ENCODE measurements around the gene SMAD6. TPM values are rescaled to one million over a fixed set of nuclear protein-coding genes. Genes with fewer than 3 reads are reported as not detected.

The SMAD6 gene
- total and polyA plus RNA-seq, 2 experiments from 2014 or later, result 3.6 to 32.9 TPM

DNA sequence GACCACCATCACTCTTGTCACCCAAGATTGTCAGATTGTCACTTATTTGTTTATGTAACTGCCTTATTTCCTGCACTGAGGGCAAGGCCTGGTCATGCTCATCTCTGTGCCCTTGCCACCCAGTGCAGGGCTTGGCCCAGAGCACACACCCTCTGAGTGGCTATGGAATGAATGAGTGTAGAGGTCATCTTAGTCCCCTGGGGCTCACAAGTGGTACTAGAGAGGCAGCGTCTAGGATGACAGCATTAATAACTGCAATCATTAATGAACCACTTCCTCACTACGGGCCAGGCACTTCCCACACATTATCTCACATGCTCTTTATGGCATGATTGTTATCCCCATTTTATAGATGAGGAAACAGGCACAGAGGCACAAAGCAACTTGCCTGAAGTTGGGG lies 117.0 kb downstream of the SMAD6 start:
- WGBS, 2 experiments (ENCODE audit: low coverage in 1 of 2, low lambda C conversion rate in 2 of 2, missing lambda C conversion rate in 2 of 2), result 4 to 10% methylated on average over 2 of the region's 2 CpGs
- DNase-seq, result peak; percentile 59
- no peaks in the 10 kb centered on the region for H3K9me3 ChIP-seq (ENCODE audit: low read depth)

GRCh38 chr15:66820481-66821176 lies 118.6 kb downstream of the SMAD6 start:
- in situ Hi-C loops (cut with MboI), result no loop called here
- Histone ChIP-seq H3F3A (ENCODE audit: insufficient read depth) (peaks cover 28% of the 10 kb centered on the region), H3K79me2 (ENCODE audit: insufficient read depth) (no peaks in the 10 kb centered on the region), H3K27me3 (replicated peaks; ENCODE audit: insufficient read depth) (no peaks in the 10 kb centered on the region), H3K9ac (no peak overlapping the region), H2AFZ (no peak overlapping the region), H4K20me1 (ENCODE audit: insufficient read depth) (no peaks in the 10 kb centered on the region), H3K9me3 (ENCODE audit: low read depth) (no peaks in the 10 kb centered on the region), H3K9me2 (ENCODE audit: insufficient read depth) (no peaks in the 10 kb centered on the region), H3K4me2 (ENCODE audit: unreplicated experiment) (no peak overlapping the region), H3K4me1 (ENCODE audit: insufficient read depth) (peaks cover 25% of the 10 kb centered on the region), H3K27ac (no peak overlapping the region), H3K36me3 (ENCODE audit: low read depth) (no peaks in the 10 kb centered on the region), H3K4me3 (no peak overlapping the region)
- DNase-seq, result peak; percentile 34
- TF ChIP-seq EZH2 (IDR thresholded peaks at IDR 0.05; ENCODE audit: insufficient read depth, poor library complexity, severe bottlenecking) (no peak), EZH2phosphoT487 (IDR thresholded peaks at IDR 0.05; ENCODE audit: insufficient read depth, low read depth) (no peak)
- 72 to 85% methylated on average over 5 of the region's 5 CpGs for WGBS, 2 experiments (ENCODE audit: low coverage in 1 of 2, low lambda C conversion rate in 2 of 2, missing lambda C conversion rate in 2 of 2)

More for the DNA sequence above, 117.0 kb downstream of the SMAD6 start:
- Histone ChIP-seq H3K9me2 (ENCODE audit: insufficient read depth) (no peaks in the 10 kb centered on the region), H3K4me1 (ENCODE audit: insufficient read depth) (peaks cover 35% of the 10 kb centered on the region), H3K36me3 (ENCODE audit: low read depth) (no peaks in the 10 kb centered on the region), H3K27ac (no peak overlapping the region), H3K4me3 (no peak overlapping the region), H3F3A (ENCODE audit: insufficient read depth) (peaks cover 39% of the 10 kb centered on the region), H3K9ac (no peak overlapping the region), H3K79me2 (ENCODE audit: insufficient read depth) (no peaks in the 10 kb centered on the region), H2AFZ (no peak overlapping the region), H3K4me2 (ENCODE audit: unreplicated experiment) (no peak overlapping the region), H4K20me1 (ENCODE audit: insufficient read depth) (no peaks in the 10 kb centered on the region), H3K27me3 (replicated peaks; ENCODE audit: insufficient read depth) (no peaks in the 10 kb centered on the region)
- TF ChIP-seq EZH2phosphoT487 (IDR thresholded peaks at IDR 0.05; ENCODE audit: insufficient read depth, low read depth) (no peak), EZH2 (IDR thresholded peaks at IDR 0.05; ENCODE audit: insufficient read depth, poor library complexity, severe bottlenecking) (no peak)
- in situ Hi-C loops (cut with MboI), result no loop called here

DNA sequence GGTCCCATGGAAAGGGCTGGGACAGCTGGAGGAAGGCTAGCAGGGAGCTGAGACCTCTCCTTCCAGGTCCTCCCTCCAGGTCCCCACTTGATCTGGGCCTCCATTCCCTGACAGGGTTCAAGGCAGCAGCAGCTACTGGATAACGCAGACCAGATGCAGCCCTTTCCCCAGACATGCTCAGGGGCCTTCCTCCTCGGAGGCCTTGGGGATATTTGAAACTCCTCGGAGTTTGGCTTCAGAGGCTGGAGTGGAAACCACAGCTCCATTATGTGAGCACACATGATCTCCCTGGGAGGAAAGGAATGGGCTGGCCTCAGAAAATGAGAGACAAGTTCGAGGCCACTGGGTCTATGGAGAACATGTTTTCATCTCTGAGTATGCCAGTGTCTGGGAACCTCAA lies 119.3 kb downstream of the SMAD6 start:
- no peak overlapping the region for H3K4me2 ChIP-seq (ENCODE audit: unreplicated experiment)
- no peak overlapping the region for H3K9ac ChIP-seq
- no peaks in the 10 kb centered on the region for H3K9me3 ChIP-seq (ENCODE audit: low read depth)
- no peaks in the 10 kb centered on the region for H3K79me2 ChIP-seq (ENCODE audit: insufficient read depth)
- peaks cover 22% of the 10 kb centered on the region for H3F3A ChIP-seq (ENCODE audit: insufficient read depth)
- peaks cover 18% of the 10 kb centered on the region for H3K4me1 ChIP-seq (ENCODE audit: insufficient read depth)
- no peaks in the 10 kb centered on the region for H3K36me3 ChIP-seq (ENCODE audit: low read depth)
- no peak overlapping the region for H3K27ac ChIP-seq
- H3K9me2 ChIP-seq (ENCODE audit: insufficient read depth), result no peaks in the 10 kb centered on the region
- H3K4me3 ChIP-seq, result no peak overlapping the region
- H4K20me1 ChIP-seq (ENCODE audit: insufficient read depth), result no peaks in the 10 kb centered on the region
- no peak for TF ChIP-seq EZH2 (IDR thresholded peaks at IDR 0.05; ENCODE audit: insufficient read depth, poor library complexity, severe bottlenecking)
- no peak for TF ChIP-seq EZH2phosphoT487 (IDR thresholded peaks at IDR 0.05; ENCODE audit: insufficient read depth, low read depth)
- no peaks in the 10 kb centered on the region for H3K27me3 ChIP-seq (replicated peaks; ENCODE audit: insufficient read depth)
- H2AFZ ChIP-seq, result no peak overlapping the region
- no peak for DNase-seq
- WGBS, 2 experiments (ENCODE audit: low coverage in 1 of 2, low lambda C conversion rate in 2 of 2, missing lambda C conversion rate in 2 of 2), result 53 to 55% methylated on average over 4 of the region's 4 CpGs
- in situ Hi-C loops (cut with MboI), result no loop called here

DNA sequence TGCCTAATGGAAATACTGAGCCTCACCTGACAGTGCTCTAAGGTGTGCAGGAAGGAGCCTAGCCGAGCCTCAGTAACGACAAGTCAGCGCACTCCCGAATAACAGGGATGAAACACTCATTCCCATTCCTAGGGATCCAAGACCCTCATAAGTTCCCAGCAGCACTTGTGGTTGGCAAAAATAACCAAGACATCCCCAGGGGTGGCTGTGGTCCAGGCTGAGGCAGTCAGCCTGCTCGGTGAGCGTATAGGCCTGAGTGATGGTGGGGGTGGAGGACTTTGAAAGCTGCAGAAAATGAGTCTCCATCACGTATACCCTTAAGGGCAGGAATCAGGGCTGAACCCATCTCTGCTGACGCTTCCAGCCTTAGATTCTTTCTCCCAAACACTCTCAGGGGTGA lies 120.1 kb downstream of the SMAD6 start:
- H3K79me2 ChIP-seq (ENCODE audit: insufficient read depth), result no peaks in the 10 kb centered on the region
- no peak overlapping the region for H3K27ac ChIP-seq
- H4K20me1 ChIP-seq (ENCODE audit: insufficient read depth), result no peaks in the 10 kb centered on the region
- H2AFZ ChIP-seq, result no peak overlapping the region
- no peak overlapping the region for H3K4me2 ChIP-seq (ENCODE audit: unreplicated experiment)
- no peaks in the 10 kb centered on the region for H3K9me2 ChIP-seq (ENCODE audit: insufficient read depth)
- no peak for DNase-seq
- H3K36me3 ChIP-seq (ENCODE audit: low read depth), result no peaks in the 10 kb centered on the region
- H3K9me3 ChIP-seq (ENCODE audit: low read depth), result no peaks in the 10 kb centered on the region
- in situ Hi-C loops (cut with MboI), result no loop called here
- 97 to 98% methylated on average over 8 of the region's 8 CpGs for WGBS, 2 experiments (ENCODE audit: low coverage in 1 of 2, low lambda C conversion rate in 2 of 2, missing lambda C conversion rate in 2 of 2)
- H3F3A ChIP-seq (ENCODE audit: insufficient read depth), result peaks cover 17% of the 10 kb centered on the region; the same call in 1 of the 2 replicates
- no peak overlapping the region for H3K4me3 ChIP-seq
- H3K27me3 ChIP-seq (replicated peaks; ENCODE audit: insufficient read depth), result no peaks in the 10 kb centered on the region
- TF ChIP-seq EZH2phosphoT487 (IDR thresholded peaks at IDR 0.05; ENCODE audit: insufficient read depth, low read depth) (no peak), EZH2 (IDR thresholded peaks at IDR 0.05; ENCODE audit: insufficient read depth, poor library complexity, severe bottlenecking) (no peak)
- H3K9ac ChIP-seq, result no peak overlapping the region
- H3K4me1 ChIP-seq (ENCODE audit: insufficient read depth), result peaks cover 18% of the 10 kb centered on the region
